ENCODE measurements around the gene BTNL9. TPM values are rescaled to one million over a fixed set of nuclear protein-coding genes. Genes with fewer than 3 reads are reported as not detected.

BTNL9 gene
- total RNA-seq, 2 experiments from 2014 or later = 162 to 219 TPM

DNA sequence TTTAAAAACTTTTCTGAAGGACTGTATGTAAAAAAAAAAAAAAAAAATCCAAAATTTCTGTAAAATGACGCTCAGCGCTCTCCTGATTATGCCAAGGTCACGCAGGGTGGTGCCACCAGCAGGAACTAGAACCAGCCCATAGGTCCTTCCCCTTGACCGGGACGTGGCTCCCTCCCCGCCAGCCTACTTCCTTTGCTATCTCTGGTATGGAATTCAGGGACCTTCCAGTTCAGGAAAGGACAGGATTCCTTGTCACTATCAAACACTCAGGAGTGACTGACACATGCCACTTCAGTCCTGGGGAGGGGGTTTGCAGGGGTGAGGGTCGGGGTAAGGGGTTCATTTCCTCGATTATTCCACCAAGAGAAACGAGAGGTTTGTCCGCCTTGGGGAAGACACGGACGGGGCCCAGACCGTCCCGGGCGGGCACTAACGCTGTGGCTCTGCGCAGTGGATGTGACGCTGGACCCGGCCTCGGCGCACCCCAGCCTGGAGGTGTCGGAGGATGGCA, 18.8 kb downstream of the BTNL9 start:
- CTCF ChIA-PET (ENCODE audit: unreplicated experiment) = no interaction called here
- Histone ChIP-seq H3K9me3 (ENCODE audit: low read length) (no peaks in the 10 kb centered on the region), H3K4me1 (ENCODE audit: insufficient read depth, low read length, poor library complexity, severe bottlenecking) (peaks cover 33% of the 10 kb centered on the region), H2AFZ (ENCODE audit: low read length) (no peak overlapping the region), H3K36me3 (ENCODE audit: insufficient read depth, low read length) (peaks cover 76% of the 10 kb centered on the region), H4K20me1 (ENCODE audit: insufficient read depth, low read length) (peaks cover 18% of the 10 kb centered on the region), H3K4me2 (ENCODE audit: low read length) (no peak overlapping the region), H3K27ac (ENCODE audit: low read depth, low read length, poor library complexity, severe bottlenecking) (no peak overlapping the region), H3K79me2 (ENCODE audit: insufficient read depth, low read depth, low read length) (peaks cover 42% of the 10 kb centered on the region), H3K9me2 (ENCODE audit: insufficient read depth, low read length) (no peaks in the 10 kb centered on the region), H3K4me3 (ENCODE audit: low read depth, low read length, poor library complexity, severe bottlenecking) (no peak overlapping the region)
- no peak for TF ChIP-seq EZH2phosphoT487 (IDR thresholded peaks at IDR 0.05; ENCODE audit: borderline replicate concordance, low read depth, low read length)
- TF ChIP-seq, protein P1, sequence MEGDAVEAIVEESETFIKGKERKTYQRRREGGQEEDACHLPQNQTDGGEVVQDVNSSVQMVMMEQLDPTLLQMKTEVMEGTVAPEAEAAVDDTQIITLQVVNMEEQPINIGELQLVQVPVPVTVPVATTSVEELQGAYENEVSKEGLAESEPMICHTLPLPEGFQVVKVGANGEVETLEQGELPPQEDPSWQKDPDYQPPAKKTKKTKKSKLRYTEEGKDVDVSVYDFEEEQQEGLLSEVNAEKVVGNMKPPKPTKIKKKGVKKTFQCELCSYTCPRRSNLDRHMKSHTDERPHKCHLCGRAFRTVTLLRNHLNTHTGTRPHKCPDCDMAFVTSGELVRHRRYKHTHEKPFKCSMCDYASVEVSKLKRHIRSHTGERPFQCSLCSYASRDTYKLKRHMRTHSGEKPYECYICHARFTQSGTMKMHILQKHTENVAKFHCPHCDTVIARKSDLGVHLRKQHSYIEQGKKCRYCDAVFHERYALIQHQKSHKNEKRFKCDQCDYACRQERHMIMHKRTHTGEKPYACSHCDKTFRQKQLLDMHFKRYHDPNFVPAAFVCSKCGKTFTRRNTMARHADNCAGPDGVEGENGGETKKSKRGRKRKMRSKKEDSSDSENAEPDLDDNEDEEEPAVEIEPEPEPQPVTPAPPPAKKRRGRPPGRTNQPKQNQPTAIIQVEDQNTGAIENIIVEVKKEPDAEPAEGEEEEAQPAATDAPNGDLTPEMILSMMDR (conservative IDR thresholded peaks at IDR 0.05; ENCODE audit: low read length) = no peak
- POLR2A ChIA-PET = interaction anchor here (0.7 kb wide), 1 partner anchor 1233 kb away, joined by 3 read pairs; no protein-coding TSS in a partner anchor
- intact Hi-C loops (cut with micrococcal nuclease; ENCODE audit: unreplicated experiment) = no loop called here
- BruUV-seq (replicated peaks) = no TSS peak
- DNase-seq (ENCODE audit: low spot score) = no peak

DNA sequence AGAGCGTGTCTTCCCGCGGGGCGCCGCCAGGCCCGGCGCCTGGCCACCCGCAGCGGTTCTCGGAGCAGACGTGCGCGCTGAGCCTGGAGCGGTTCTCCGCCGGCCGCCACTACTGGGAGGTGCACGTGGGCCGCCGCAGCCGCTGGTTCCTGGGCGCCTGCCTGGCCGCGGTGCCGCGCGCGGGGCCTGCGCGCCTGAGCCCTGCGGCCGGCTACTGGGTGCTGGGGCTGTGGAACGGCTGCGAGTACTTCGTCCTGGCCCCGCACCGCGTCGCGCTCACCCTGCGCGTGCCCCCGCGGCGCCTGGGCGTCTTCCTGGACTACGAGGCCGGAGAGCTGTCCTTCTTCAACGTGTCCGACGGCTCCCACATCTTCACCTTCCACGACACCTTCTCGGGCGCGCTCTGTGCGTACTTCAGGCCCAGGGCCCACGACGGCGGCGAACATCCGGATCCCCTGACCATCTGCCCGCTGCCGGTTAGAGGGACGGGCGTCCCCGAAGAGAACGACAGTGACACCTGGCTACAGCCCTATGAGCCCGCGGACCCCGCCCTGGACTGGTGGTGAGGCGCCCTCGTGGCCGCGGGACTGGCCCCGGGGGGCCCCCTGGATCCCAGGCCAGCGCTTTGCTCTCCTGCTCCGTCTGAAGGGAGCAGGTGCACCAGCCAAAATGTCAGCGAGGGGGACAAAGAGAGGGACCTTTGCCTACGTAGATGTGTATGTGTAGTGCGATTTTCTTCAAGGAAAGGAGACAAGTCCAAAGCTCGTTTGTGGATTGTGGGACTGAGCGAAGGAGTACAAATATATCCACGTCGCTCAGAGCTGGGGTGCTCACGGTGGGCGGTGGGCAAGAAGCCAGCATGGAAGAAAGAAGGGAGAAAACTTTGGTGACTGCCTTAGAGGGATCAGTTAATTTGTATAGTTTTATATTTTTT, 19.5 kb downstream of the BTNL9 start:
- intact Hi-C loops (cut with micrococcal nuclease; ENCODE audit: unreplicated experiment) = no loop called here
- no TSS peak for BruUV-seq (replicated peaks)

More for the DNA sequence above, 19.5 kb downstream of the BTNL9 start:
- Histone ChIP-seq H3K36me3 (ENCODE audit: insufficient read depth, low read length) (peaks cover 70% of the 10 kb centered on the region), H2AFZ (ENCODE audit: low read length) (no peak overlapping the region), H3K4me3 (ENCODE audit: low read depth, low read length, poor library complexity, severe bottlenecking) (no peak overlapping the region), H3K27ac (ENCODE audit: low read depth, low read length, poor library complexity, severe bottlenecking) (no peak overlapping the region), H3K9me2 (ENCODE audit: insufficient read depth, low read length) (no peaks in the 10 kb centered on the region), H3K9me3 (ENCODE audit: low read length) (no peaks in the 10 kb centered on the region), H3K4me2 (ENCODE audit: low read length) (no peak overlapping the region), H3K4me1 (ENCODE audit: insufficient read depth, low read length, poor library complexity, severe bottlenecking) (peaks cover 34% of the 10 kb centered on the region), H4K20me1 (ENCODE audit: insufficient read depth, low read length) (peaks cover 12% of the 10 kb centered on the region; the same call in 1 of the 2 replicates), H3K79me2 (ENCODE audit: insufficient read depth, low read depth, low read length) (peaks cover 35% of the 10 kb centered on the region)
- no peak for TF ChIP-seq EZH2phosphoT487 (IDR thresholded peaks at IDR 0.05; ENCODE audit: borderline replicate concordance, low read depth, low read length)
- TF ChIP-seq, protein P1 (conservative IDR thresholded peaks at IDR 0.05; ENCODE audit: low read length) = no peak
- ChIA-PET CTCF (ENCODE audit: unreplicated experiment) (no interaction called here), POLR2A (no interaction called here)
- no peak for DNase-seq (ENCODE audit: low spot score)

Measured in OCI-LY7 (cell line).